NCI-H2196 treated with DMSO at 0.1 percent for 48 hours (cell line): ENCODE data around the gene SNTG2.
A peak's percentile ranks its signal among the peaks of the same experiment; 100 is the strongest.
"Not testable (repeated sequence)": the region's sequence is repeated elsewhere in the genome, so short reads cannot be mapped to it uniquely, and the experiment has no call there.

ENCODE experiments used
- DNase-seq: peaks from one replicate; lab custom pipeline; 2025; ENCODE audit not compliant: unreplicated experiment; lab: John Stamatoyannopoulos, UW

Gene SNTG2

DNA sequence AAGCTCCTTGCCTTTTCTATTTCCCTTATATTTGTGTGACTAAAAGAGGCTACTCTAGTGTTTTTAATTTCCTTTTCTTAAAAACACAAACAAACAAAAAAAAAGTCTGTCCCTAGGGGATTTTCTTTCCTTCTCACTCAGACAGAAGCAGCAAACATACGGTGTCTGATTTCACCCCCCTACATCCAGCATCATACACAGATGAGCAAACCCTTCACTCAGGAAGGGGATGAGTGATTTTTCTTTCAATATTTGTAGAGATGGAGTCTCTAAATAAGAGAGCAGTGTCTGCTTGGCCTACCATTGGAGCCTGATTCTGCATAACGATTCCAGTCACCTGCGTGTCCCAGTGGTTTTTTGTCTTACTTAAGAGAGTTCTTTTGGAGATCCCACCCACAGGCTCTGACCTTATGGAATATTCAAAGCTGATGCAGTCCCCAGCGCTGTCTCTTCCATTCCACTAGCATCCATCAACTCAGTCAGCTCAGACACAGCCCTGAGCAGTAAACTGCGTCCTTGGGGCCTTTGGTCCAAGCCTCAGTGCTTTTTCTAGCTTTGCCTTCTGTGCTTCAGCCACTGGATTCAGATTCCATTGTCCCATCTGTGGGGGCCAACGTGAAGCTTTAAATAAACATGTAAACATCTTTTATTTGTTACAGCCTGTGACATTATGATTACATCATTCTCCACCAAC, 410.1 kb downstream of the SNTG2 start:
- no peak for DNase-seq

DNA sequence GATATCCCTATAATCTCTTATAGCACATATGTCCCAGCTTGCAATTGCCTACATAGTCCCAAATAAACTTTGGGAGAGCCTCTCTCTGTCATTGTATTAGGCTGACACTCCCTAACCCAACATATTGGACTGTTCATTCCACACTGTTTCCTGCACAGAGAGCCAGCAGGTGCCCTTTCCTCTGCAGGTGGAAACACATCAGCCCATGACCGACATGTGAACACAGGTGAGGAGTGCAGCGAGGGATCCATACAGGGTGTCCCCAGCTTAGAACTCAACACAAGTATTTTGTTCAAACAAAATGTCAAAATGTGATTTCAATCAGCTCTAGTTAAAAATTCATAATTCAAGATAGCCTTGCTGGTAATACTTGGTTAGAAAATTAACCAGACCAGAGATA, 412.7 kb downstream of the SNTG2 start:
- no peak for DNase-seq

DNA sequence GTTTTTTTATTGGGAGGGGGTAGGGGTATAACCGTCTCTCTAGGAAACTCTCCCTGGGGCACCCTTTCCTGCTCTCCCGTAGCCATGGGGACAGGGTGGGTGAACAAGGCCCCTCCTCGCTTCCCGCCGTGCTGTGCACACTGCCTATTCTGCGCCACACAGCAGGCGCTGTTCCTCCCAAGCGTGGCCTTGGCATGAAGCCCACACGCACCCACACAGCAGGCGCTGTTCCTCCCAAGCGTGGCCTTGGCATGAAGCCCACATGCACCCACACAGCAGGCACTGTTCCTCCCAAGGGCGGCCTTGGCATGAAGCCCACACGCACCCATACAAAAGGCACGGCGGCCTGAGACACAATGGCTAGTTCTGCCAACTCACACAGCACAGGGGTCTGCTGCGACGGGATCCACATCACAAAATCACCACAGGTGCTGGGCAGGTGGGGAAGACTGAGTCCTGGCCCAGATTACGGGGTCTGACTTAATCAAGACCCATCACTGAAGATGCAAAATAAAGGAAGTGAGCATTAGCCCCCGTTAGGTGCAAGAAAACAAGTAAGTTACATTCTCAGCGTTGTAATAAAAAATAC, 416.0 kb downstream of the SNTG2 start:
- peak; percentile 5 for DNase-seq

DNA sequence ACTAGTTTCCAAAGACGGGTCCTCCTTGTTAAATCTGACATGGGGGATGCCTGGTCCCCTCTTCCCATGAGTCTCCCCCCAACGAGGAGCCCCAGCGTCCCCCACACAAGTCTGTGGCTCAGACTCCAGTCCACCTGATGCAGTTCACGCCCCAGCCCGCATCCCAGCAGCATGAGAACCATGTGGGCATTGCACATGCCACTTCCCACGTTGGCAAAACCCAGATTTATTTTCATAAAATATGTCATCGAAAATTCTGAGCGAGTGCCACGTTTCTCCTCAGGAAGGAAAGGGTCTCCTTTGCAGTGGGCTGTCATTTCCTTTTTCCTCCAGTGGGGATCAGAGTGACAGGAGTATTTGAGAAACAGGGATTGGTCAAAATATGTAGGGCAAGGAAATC, 417.0 kb downstream of the SNTG2 start:
- no peak for DNase-seq

DNA sequence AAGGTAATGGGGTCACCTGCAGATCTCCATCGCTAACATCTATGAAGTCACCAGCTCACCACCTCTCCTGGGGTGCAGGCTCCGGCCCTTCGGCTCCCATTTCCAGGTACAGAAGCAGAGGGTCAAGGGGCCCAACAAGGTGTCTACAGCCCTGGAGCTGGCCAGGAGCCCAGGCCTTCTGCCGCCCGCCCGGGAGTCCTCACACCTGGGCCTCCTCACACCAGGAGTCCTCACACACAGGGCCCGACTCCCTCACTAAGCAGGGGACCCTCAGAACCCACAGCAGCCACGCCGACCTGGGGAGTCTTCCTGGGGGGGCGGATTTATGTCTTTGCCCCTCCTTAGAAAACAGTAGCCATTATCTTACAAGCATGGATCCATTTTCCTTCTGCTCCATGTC, 419.3 kb downstream of the SNTG2 start:
- DNase-seq = no peak

DNA sequence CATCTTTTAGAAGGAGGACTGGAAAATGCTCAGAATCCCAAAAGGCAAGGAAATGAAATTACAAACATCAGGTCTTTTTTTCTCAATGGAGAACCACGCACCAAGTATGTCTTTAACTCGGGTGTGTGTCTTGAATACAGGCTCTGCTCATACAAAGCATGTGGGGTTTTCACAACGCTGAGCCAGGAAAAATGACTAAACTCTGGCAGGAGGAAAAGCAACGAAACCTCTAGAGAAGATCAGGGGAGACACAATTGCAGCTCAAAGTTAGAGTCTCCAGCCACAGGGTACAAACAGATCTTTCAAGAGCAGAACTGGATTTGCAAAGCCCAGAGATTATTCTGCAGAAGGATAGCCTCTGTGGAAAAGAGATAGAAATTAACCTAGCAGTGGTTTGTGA, 419.8 kb downstream of the SNTG2 start:
- DNase-seq = no peak

DNA sequence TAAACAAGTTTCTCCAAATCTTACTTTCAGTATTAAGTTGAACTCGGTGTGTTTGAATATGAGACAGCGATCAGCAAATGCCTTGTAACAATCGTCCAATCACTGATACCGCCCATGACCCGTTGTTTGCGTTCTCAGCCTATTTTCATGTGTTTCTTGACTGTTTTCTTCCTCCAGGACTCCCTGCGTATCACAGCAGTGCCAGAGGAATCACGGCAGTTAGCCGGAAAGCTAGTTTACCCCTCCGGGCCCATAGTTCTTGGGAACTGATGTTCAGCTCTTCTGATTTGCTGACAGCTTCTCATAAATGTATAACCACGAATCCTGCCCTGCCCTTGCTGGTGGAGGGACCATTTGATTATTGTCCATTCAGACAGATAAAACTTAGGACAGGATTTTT, 420.4 kb downstream of the SNTG2 start:
- DNase-seq = no peak

DNA sequence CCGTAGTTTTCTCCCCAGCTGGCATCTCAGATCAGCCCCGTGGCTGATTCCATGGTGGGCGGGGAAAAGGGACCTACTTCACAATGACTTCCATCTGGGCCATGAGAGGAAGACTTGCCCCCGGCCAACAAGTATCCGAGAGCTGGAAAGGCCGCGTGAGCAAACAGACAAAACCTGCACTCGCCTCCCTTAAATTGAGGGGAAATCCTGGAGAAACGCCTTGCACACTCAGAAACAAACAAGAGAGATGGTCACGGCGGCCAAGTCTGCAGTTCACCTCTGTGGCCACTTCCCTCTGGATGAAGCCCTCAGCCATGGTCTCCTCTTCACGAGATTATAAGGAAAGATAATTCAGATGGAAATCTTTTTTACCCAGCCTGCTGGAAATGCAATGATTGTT, 423.2 kb downstream of the SNTG2 start:
- no peak for DNase-seq

DNA sequence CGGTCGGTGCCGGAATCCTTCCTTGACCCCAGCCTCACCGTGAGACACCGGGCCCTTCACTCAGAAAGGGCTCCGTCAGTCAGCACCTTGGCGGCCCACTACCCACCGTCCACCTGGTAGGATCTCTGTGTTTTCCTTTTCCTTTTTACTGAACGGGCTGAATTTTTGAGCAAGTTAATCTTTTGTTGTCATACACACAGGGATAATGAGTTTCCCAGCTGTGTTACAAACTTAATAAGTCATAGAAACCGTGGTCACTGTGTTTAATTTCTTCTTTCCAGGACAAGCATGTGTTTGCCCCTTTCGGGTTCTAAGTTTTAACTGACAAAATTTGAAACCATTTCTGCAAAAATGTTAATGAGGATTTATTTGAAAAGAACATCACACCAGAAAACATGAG, 423.6 kb downstream of the SNTG2 start:
- no peak for DNase-seq

DNA sequence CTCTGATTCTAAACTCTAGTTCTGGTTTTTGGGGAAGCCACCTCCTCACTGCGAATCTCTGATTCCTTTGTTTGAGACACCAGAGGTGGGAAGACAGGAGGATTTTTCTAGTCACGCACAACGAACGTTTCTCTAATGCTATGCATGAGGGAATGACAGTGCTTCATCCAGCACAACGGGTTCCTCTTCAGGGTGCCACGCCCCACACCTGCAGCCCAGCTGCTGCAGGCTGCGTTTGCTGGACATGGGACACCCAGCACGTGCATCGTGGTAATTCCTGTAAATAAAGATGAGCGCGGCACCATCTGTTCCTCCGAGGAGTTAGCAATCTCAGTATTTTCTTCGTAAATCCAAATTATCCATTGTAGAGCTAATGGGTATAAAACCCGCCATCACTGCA, 425.1 kb downstream of the SNTG2 start:
- no peak for DNase-seq

DNA sequence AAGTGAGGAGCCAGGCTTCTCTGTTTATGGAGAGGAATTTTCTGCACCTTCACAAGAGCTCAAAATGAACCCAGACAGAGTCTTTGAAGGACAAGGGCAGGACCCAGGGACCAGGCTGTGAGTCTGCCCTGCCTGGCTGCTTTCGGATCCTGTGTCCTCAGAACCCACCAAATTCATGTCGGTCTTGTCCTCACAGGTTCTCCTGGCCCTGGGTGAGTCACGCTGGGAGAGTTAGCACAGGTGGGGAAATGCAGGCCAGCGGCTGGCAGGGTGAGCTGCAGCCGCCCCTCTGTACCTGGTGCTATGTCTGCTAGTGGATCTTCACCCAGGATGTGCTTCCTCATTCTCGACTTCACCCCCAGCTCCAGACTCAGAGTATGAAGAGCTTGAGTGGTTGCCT, 426.8 kb downstream of the SNTG2 start:
- no peak for DNase-seq

DNA sequence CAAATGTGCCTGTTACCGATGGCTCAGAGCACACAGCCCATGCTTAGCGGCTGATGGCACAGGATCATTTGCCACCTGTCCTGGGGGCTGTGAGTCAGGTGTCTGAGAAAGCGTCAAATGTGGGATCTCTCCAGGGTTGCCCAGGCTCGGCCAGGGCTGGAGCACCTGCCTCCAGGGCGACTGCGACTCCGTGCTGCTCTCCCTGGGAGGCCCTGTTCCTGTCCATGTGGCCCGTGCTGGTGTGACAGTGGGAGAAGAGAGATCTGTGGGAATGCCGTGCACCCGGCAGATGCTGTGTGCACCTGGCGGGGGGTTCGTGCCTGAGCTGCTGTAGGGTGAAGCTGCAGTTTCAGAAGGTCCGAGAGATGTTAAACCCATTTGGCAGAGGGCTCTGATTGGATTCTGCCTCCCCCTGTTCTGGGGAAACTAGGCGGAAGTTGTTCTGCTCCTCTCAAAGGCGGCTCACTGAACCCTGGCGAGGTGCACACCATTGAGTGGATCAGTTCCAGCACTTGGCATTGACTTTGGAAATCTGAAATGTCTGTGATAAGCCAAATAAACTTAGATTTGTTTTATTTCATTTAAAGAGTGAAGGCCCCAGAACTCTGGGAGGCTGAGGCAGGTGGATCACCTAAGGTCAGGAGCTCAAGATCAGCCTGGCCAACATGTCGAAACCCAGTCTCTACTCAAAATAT, 428.0 kb downstream of the SNTG2 start:
- no peak for DNase-seq

DNA sequence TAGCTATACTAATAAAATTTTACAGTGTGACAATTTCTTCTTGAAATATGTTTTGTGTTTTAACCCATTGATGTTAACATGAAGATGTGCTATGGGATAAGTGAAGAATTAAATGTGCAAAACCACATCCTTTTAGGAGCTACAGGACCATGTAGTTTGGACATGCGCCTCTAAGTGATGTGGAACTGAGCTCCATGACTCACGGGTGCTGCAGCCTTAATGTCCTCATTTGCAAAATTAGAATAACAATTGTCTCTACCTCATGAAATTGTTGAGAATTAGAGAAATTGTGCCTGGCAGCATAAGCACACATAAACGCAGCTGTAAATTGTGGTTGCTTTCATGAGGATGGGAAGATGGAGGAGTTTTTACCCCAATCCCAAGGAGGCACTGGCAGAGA, 431.0 kb downstream of the SNTG2 start:
- no peak for DNase-seq

DNA sequence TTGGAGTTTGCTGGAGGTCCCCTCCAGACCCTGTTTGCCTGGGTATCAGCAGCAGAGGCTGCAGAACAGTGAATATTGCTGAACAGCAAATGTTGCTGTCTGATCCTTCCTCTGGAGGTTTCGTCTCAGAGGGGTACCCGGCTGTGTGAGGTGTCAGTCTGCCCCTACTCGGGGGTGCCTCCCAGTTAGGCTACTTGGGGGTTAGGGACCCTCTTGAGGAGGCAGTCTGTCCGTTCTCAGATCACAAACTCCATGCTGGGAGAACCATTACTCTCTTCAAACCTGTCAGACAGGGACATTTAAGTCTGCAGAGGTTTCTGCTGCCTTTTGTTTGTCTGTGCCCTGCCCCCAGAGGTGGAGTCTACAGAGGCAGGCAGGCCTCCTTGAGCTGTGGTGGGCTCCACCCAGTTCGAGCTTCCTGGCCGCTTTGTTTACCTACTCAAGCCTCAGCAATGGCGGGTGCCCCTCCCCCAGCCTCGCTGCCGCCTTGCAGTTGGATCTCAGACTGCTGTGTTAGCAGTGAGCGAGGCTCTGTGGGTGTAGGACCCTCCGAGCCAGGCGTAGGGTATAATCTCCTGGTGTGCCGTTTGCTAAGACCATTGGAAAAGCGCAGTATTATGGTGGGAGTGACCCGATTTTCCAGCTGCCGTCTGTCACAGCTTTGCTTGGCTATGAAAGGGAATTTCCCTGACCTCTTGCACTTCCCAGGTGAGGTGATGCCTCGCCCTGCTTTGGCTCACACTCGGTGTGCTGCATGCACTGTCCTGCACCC, 437.5 kb downstream of the SNTG2 start:
- DNase-seq = not testable (repeated sequence)

DNA sequence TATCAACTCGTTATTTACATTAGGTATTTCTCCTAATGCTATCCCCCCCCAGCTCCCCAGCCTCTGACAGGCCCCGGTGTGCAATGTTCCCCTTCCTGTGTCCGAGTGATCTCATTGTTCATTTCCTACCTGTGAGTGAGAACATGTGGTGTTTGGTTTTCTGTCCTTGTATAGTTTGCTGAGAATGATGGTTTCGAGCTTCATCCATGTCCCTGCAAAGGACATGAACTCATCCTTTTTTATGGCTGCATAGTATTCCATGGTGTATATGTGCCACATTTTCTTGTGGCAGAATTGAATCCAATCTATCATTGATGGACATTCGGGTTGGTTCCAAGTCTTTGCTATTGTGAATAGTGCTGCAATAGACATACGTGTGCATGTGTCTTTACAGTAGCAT, 439.5 kb downstream of the SNTG2 start:
- DNase-seq = not testable (repeated sequence)

DNA sequence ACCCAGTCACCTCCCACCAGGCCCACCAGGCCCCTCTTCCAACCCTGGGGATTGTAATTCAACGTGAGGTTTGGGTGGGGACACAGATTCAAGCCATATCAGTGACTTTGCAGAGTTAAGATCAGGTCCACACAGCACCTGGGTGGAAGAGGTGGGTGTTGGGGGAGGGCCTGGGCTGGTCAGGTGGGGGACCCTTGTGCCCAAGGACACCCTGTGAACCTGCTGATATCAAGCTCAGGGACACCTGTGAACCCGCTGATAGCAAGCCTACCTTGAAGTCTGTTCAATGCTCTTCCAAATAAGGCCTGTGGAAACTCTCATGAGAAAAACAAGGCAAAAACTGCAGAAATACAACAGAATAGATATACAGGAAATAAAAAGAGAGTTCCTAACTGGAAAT, 442.7 kb downstream of the SNTG2 start:
- DNase-seq = no peak

DNA sequence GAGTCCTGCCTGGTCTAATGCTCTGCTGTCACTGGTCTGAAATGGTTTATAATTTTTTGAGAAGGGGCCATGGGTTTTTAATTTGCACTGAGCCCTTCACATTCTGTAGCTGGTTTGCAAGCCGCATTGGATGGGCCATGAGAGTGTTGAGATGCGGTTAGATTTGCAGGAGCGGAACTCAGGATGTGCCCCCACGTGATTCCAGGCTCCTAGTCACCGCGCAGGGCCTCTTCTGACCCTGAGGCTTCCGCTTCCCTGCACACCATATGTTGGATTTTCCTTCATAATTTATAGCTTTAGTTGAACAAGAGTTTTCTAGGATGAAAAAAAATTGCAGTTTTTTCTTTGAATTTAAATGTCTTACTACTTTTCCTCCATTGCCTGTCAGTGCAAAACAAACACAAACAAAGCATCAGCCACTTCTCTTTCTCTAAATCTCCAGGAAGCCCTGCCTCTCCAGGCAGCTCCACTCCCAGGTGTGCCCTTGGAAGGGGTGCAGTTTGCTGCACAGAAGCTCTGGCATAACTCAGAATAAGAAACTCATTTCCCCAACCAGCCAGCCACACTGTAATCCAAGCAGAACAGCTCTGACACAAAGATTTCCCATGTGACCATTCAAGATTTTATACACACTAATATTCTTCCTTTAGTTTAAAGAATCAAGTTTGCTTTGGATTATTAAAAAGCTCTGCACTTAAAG, 444.2 kb downstream of the SNTG2 start:
- DNase-seq = no peak

DNA sequence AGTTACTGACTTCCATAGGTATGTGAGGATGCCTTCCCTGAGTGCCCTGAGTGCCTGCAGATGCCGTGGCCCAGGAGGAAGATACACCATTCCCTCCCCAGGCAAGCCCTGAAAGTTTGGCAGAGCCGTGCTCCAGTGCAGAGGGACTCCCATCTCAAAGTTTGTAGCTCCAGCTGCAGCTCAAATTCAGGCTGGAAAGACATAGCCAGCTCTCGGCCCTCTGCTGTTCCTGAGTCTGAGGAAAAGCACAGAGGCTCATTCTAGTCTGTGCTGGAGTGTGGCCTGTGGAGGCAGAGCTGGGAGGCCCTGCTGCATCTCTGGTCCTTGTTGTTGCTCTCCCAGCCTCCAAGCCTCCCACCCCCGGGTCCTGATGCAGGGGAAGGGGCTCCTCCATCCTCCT, 446.7 kb downstream of the SNTG2 start:
- no peak for DNase-seq

DNA sequence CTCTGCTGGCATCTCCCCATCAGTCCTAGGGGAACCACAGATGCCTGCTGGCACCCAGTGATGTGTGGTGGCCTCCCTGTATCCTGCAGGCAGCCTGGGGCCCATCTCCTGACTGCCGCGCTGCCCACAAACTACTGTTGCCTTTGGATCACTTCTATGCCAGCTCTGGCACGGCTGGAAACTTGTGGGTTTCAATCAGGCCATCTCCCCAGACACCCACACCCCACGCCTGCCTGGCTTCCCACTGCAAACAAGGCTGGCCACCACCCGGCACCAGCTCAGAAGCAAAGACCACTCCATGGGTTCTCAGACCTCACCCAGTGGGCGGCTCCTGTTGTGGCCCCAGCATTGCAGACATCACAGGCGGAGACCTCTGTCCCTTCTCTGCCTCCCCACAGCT, 447.5 kb downstream of the SNTG2 start:
- no peak for DNase-seq

DNA sequence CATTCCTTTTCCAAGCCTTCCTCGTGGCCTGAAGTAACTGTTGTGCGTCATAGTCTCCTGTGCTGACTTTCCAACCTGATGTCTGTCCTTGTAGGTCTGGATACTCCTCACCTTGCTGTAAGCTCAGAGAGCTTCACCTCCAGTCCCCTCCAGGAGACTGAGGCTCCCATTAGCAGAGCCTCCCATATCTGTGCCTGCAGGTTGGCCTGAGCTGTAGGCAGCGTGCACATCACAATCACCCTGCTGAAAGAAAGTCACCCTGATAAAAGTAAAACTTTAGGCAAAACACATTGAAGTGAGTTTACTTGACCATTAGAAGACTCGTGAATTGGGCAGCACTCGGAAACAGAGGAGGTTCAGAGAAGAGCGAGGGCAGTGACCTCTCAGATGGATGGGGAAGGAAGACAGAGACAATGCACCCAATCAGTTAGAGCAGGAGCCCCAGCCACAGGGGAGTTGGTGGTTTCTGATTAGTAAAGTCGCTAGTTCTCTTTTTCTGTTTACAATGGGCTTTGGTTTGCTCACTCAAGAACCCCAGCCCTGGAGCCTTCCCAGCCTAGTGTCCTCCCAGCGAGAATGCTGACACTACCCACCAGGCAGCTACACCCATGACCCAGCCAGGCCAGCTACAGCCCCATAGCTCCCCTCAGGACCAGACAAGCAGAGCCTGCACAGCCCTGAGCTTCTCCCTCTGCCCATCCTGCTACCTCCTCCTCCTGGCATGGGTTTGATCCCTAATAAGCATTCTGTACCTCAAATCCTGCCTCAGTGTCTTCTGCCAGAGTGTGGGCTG, 450.5 kb downstream of the SNTG2 start:
- DNase-seq = no peak
